SK-N-SH treated with all-trans-retinoic acid at 6 μM for 48 hours (cell line): Measurements from ENCODE around the gene ADH7.

Experiments
- ATAC-seq: fragments of 200-7000 bp; cut with Tn5 transposase; 3 replicates; pipeline ENCODE4 v1.9.1; 2020; ENCODE audit warnings: mild to moderate bottlenecking, moderate library complexity
- ARNTL ChIP-seq: fragments of 450-650 bp; formaldehyde crosslinking; IDR thresholded peaks from 2 replicates; pipeline ENCODE4 v1.5.0; 2020; ENCODE audit warnings: low read depth, mild to moderate bottlenecking, moderate library complexity, borderline replicate concordance
- ESRRG ChIP-seq: fragments of 250-450 bp; sonication (Bioruptor Pico); IDR thresholded peaks from 2 replicates; pipeline ENCODE4 v1.6.1; 2021; ENCODE audit warnings: mild to moderate bottlenecking
- ISL1 ChIP-seq: fragments of 250-450 bp; sonication (Bioruptor Pico); IDR thresholded peaks from 2 replicates; pipeline ENCODE4 v2.1.2; 2022; ENCODE audit warnings: mild to moderate bottlenecking, moderate library complexity
- PPARA ChIP-seq: fragments of 250-450 bp; sonication (Bioruptor Pico); IDR thresholded peaks from 2 replicates; pipeline ENCODE4 v1.5.0; 2020; ENCODE audit warnings: mild to moderate bottlenecking, borderline replicate concordance
- TCF4 ChIP-seq: fragments of 250-450 bp; sonication (Bioruptor Pico); IDR thresholded peaks from 2 replicates; pipeline ENCODE4 v1.8.0; 2021; ENCODE audit warnings: mild to moderate bottlenecking, moderate library complexity, borderline replicate concordance
- ZC3H10 ChIP-seq: fragments of 250-450 bp; sonication (Bioruptor Pico); IDR thresholded peaks from 2 replicates; pipeline ENCODE4 v1.5.1; 2021; ENCODE audit warnings: mild to moderate bottlenecking, moderate library complexity
- ZFP30 ChIP-seq: fragments of 450-650 bp; formaldehyde crosslinking; IDR thresholded peaks from 2 replicates; pipeline ENCODE4 v1.5.0; 2022; ENCODE audit warnings: mild to moderate bottlenecking, moderate library complexity
- ZNF565 ChIP-seq: fragments of 450-650 bp; formaldehyde crosslinking; conservative IDR thresholded peaks from 2 replicates; pipeline ENCODE4 v1.5.0; 2020; ENCODE audit warnings: low read depth, mild to moderate bottlenecking, moderate library complexity
- ZNF70 ChIP-seq: fragments of 450-650 bp; formaldehyde crosslinking; IDR thresholded peaks from 2 replicates; pipeline ENCODE4 v1.5.0; 2020; ENCODE audit warnings: mild to moderate bottlenecking, moderate library complexity
- TF ChIP-seq, protein P1 (sequence below): fragments of 250-450 bp; sonication (Bioruptor Pico); IDR thresholded peaks from 2 replicates; pipeline ENCODE4 v1.5.1; 2020; ENCODE audit warnings: low read depth, mild to moderate bottlenecking, moderate library complexity
- TF ChIP-seq, protein P2 (sequence below): fragments of 250-450 bp; sonication (Bioruptor Pico); IDR thresholded peaks from 2 replicates; pipeline ENCODE4 v1.8.0; 2021; ENCODE audit warnings: low read depth, mild to moderate bottlenecking, moderate library complexity, borderline replicate concordance
- TF ChIP-seq, protein P3 (sequence below): fragments of 250-450 bp; sonication (Bioruptor Pico); IDR thresholded peaks from 2 replicates; pipeline ENCODE4 v1.5.1; 2021; ENCODE audit warnings: mild to moderate bottlenecking, moderate library complexity
- TF ChIP-seq, protein P4 (sequence below): fragments of 250-450 bp; sonication (Bioruptor Pico); IDR thresholded peaks from 2 replicates; pipeline ENCODE4 v1.5.0; 2020; ENCODE audit warnings: mild to moderate bottlenecking, moderate library complexity

The ADH7 gene

DNA sequence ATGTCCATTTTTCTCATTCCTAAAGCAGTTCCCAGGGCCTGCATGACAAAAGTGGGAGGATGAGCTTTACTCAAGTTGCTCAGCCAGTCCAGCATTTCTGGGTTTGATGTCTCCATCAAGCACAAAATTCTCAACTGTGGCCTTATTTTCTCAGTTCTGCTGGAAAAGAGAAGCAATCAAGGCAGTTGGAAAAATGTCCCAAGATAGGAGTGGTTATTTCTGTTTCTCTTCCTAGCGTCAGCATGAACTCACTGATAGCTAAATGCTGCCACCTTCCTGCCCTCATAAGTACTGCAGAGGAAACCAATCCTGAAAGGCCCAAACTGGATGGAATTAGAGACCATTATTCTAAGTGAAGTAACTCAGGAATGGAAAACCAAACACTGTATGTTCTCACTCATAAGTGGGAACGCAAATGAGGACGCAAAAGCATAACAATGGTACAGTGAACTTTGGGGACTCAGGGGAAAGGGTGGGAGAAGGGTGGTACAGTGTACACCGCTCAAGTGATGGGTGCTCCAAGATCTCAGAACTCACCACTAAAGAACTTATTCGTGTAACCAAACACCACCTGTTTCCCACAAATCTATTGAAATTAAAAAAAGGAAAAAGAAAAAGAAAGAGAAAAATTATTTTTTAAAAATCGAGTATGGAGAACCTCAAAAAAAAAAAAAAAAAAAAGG lies 29.6 kb downstream of the ADH7 start:
- TF ChIP-seq ESRRG (CRISPR knock-in tag) = no peak
- no peak for TF ChIP-seq ARNTL (CRISPR knock-in tag)
- TF ChIP-seq ZC3H10 (CRISPR knock-in tag) = no peak
- TF ChIP-seq, protein P1, sequence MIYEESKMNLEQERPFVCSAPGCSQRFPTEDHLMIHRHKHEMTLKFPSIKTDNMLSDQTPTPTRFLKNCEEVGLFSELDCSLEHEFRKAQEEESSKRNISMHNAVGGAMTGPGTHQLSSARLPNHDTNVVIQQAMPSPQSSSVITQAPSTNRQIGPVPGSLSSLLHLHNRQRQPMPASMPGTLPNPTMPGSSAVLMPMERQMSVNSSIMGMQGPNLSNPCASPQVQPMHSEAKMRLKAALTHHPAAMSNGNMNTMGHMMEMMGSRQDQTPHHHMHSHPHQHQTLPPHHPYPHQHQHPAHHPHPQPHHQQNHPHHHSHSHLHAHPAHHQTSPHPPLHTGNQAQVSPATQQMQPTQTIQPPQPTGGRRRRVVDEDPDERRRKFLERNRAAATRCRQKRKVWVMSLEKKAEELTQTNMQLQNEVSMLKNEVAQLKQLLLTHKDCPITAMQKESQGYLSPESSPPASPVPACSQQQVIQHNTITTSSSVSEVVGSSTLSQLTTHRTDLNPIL (CRISPR knock-in tag) = no peak
- TF ChIP-seq, protein P2, sequence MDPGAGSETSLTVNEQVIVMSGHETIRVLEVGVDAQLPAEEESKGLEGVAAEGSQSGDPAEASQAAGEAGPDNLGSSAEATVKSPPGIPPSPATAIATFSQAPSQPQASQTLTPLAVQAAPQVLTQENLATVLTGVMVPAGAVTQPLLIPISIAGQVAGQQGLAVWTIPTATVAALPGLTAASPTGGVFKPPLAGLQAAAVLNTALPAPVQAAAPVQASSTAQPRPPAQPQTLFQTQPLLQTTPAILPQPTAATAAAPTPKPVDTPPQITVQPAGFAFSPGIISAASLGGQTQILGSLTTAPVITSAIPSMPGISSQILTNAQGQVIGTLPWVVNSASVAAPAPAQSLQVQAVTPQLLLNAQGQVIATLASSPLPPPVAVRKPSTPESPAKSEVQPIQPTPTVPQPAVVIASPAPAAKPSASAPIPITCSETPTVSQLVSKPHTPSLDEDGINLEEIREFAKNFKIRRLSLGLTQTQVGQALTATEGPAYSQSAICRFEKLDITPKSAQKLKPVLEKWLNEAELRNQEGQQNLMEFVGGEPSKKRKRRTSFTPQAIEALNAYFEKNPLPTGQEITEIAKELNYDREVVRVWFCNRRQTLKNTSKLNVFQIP (CRISPR knock-in tag) = no peak
- peak; percentile 94 for ATAC-seq

DNA sequence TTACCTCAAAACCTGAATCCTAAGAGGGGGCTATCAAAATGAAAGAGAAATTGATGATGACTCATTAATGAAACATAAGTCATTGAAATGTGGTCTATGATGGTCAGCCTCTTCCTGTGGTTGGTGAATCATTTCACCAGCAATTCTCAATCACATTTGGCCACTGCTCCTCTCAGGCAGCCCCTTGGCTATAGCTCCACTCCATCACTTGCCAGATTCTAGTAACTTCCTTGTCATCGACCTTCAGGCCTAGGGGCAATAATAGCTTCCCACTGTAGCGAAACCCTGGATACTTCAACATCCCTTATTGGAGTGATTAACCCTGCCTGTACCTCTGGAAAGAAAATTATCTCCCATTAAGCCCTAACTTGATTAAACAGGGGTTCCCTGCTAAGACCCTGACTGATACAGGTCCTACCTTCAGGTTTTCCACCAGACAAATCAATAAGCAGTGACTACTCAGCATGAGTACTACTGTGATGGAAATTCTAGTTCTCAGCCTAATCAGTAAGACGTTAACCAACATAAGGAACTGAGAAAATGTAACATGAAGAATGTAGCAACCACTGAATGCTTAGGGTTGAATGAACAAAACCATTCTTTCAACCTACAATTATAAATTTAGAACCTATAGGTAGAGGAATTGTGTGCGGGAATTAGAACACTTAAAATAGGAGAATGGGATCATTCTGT lies 30.4 kb downstream of the ADH7 start:
- ATAC-seq = peak; percentile 87
- TF ChIP-seq, protein P3, sequence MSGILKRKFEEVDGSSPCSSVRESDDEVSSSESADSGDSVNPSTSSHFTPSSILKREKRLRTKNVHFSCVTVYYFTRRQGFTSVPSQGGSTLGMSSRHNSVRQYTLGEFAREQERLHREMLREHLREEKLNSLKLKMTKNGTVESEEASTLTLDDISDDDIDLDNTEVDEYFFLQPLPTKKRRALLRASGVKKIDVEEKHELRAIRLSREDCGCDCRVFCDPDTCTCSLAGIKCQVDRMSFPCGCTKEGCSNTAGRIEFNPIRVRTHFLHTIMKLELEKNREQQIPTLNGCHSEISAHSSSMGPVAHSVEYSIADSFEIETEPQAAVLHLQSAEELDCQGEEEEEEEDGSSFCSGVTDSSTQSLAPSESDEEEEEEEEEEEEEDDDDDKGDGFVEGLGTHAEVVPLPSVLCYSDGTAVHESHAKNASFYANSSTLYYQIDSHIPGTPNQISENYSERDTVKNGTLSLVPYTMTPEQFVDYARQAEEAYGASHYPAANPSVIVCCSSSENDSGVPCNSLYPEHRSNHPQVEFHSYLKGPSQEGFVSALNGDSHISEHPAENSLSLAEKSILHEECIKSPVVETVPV (CRISPR knock-in tag) = no peak
- TF ChIP-seq, protein P1 (CRISPR knock-in tag) = no peak
- TF ChIP-seq, all 23 proteins: peak for 0

DNA sequence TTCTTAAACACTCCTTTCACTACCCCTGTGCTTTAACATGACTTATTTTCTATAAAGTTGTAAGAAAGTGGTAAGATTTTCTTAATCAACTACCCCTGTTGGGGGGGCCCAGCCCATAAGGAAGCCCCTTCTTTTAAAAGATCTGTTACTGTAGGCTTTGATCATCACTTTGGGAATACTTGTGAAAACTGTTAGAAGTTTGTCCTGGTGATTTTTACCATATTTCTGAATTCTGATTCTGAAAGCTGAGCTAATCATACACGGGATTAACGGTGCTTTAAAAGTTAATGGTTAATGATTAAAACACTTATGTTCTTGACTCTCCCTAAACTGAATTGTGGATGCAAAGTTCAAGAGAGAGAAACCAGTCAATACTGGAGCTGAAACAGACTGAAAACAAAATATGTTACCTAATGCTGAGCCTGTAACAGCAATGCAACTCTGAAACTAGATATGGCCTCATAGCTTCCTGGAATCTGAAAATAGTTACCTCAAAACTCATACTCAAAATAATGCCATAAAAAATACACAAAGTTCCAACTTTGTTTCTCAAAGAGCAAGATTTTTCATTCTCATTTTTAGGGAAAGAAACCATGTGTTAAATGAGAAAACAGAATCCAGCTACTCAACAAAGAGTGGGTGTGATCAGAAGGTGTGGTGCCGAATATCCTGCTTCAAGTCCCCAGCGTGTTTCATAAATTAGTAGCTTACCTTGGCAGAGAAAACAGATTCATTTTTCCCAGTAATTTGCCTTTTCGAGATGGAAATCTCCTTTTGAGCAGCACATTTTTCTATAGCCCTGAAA lies 31.6 kb downstream of the ADH7 start:
- TF ChIP-seq, protein P4, sequence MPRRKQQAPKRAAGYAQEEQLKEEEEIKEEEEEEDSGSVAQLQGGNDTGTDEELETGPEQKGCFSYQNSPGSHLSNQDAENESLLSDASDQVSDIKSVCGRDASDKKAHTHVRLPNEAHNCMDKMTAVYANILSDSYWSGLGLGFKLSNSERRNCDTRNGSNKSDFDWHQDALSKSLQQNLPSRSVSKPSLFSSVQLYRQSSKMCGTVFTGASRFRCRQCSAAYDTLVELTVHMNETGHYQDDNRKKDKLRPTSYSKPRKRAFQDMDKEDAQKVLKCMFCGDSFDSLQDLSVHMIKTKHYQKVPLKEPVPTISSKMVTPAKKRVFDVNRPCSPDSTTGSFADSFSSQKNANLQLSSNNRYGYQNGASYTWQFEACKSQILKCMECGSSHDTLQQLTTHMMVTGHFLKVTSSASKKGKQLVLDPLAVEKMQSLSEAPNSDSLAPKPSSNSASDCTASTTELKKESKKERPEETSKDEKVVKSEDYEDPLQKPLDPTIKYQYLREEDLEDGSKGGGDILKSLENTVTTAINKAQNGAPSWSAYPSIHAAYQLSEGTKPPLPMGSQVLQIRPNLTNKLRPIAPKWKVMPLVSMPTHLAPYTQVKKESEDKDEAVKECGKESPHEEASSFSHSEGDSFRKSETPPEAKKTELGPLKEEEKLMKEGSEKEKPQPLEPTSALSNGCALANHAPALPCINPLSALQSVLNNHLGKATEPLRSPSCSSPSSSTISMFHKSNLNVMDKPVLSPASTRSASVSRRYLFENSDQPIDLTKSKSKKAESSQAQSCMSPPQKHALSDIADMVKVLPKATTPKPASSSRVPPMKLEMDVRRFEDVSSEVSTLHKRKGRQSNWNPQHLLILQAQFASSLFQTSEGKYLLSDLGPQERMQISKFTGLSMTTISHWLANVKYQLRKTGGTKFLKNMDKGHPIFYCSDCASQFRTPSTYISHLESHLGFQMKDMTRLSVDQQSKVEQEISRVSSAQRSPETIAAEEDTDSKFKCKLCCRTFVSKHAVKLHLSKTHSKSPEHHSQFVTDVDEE (CRISPR knock-in tag) = no peak
- TF ChIP-seq ESRRG (CRISPR knock-in tag) = no peak
- TF ChIP-seq PPARA (CRISPR knock-in tag) = no peak
- TF ChIP-seq, protein P3 (CRISPR knock-in tag) = no peak
- TF ChIP-seq ZFP30 = no peak
- no peak for TF ChIP-seq ISL1
- TF ChIP-seq ZNF565 (CRISPR knock-in tag) = no peak
- no peak for ATAC-seq

DNA sequence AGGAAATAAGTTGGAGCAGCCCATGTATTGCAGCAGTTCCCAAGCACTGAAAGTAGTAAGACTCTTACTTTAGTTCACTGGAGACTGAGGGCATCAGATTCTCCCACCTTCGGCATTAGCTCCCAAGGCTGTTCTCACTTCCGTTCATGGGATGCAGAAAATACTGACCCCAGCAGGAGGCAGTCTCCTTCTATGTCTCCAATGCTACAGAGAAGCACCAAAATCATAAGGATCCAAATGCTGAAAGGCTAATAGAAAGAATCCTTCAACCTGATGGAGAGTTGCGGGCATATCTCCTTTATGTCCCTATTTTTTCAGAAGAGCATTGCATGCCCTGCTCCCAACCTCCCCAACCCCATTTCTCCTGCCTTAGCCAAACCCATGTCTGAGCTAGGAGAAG lies 32.4 kb downstream of the ADH7 start:
- no peak for ATAC-seq
- TF ChIP-seq ZNF70 (CRISPR knock-in tag) (no peak), ARNTL (CRISPR knock-in tag) (no peak), ZC3H10 (CRISPR knock-in tag) (no peak), TCF4 (CRISPR knock-in tag) (no peak)
- TF ChIP-seq, protein P2 (CRISPR knock-in tag) = no peak
- TF ChIP-seq, protein P4 (CRISPR knock-in tag) = no peak
